ENCODE data around the gene GKN1. TPM values are rescaled to one million over a fixed set of nuclear protein-coding genes. Genes with fewer than 3 reads are reported as not detected.

GKN1 gene
- total RNA-seq, 1 experiment from 2014 or later = not detected

DNA sequence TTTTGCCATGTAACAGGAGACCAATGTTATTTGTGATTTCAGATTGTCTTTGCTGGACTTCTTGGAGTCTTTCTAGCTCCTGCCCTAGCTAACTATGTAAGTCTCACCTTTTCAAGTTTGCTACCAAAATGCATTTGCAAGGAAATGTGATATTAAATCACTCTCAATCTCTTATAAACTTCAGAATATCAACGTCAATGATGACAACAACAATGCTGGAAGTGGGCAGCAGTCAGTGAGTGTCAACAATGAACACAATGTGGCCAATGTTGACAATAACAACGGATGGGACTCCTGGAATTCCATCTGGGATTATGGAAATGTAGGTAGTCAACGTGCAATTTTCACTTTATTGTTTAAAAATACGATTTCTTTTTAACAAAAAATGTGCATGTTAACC, 3.0 kb downstream of the GKN1 start:
- H3T11ph ChIP-seq (ENCODE audit: low read length) = no peak overlapping the region
- Mint-ChIP-seq H3K4me1 (peaks cover 8 to 10% of the 10 kb centered on the region in 2 experiments), H3K9me3 (no peaks in the 10 kb centered on the region), H3K27ac (no peak overlapping the region), H3K4me3 (no peak overlapping the region), H3K36me3 (ENCODE audit: insufficient read depth in 1 of 3, low read depth in 3 of 3) (no peaks in the 10 kb centered on the region), H3K27me3 (ENCODE audit: low read depth) (peaks cover 12% of the 10 kb centered on the region)
- no peak overlapping the region for H3K23ac ChIP-seq (ENCODE audit: insufficient read length, low read depth, low read length)
- no peak overlapping the region for H3K27ac ChIP-seq (ENCODE audit: insufficient read length, low read depth, low read length)
- H3K4me1 ChIP-seq (ENCODE audit: insufficient read depth, low read length) = no peaks in the 10 kb centered on the region
- no peak overlapping the region for H3K18ac ChIP-seq (ENCODE audit: insufficient read length, low read depth, low read length)
- no peak overlapping the region for H4K8ac ChIP-seq (replicated peaks; ENCODE audit: insufficient read length, low read depth, low read length)
- H3K4me2 ChIP-seq (ENCODE audit: insufficient read depth, insufficient read length, low read length) = no peak overlapping the region
- no peak overlapping the region for H3K14ac ChIP-seq (ENCODE audit: insufficient read depth, low read length)
- no peak overlapping the region for H4K5ac ChIP-seq (ENCODE audit: insufficient read length, low read depth, low read length)
- no peak overlapping the region for H2BK15ac ChIP-seq (ENCODE audit: low read depth, low read length)
- H3K56ac ChIP-seq (ENCODE audit: insufficient read length, low read depth, low read length) = no peak overlapping the region
- H2BK5ac ChIP-seq (ENCODE audit: insufficient read length, low read length) = no peak overlapping the region
- H2BK12ac ChIP-seq (ENCODE audit: insufficient read length, low read depth, low read length) = no peak overlapping the region
- no peak overlapping the region for H3K4ac ChIP-seq (ENCODE audit: low read depth, low read length)
- no CpG with 5 or more reads among the region's 4 CpGs for WGBS (ENCODE audit: extremely low coverage, insufficient read length, low lambda C conversion rate)
- TF ChIP-seq, protein P1, sequence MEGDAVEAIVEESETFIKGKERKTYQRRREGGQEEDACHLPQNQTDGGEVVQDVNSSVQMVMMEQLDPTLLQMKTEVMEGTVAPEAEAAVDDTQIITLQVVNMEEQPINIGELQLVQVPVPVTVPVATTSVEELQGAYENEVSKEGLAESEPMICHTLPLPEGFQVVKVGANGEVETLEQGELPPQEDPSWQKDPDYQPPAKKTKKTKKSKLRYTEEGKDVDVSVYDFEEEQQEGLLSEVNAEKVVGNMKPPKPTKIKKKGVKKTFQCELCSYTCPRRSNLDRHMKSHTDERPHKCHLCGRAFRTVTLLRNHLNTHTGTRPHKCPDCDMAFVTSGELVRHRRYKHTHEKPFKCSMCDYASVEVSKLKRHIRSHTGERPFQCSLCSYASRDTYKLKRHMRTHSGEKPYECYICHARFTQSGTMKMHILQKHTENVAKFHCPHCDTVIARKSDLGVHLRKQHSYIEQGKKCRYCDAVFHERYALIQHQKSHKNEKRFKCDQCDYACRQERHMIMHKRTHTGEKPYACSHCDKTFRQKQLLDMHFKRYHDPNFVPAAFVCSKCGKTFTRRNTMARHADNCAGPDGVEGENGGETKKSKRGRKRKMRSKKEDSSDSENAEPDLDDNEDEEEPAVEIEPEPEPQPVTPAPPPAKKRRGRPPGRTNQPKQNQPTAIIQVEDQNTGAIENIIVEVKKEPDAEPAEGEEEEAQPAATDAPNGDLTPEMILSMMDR (conservative IDR thresholded peaks at IDR 0.05) = no peak
- H2AK5ac ChIP-seq (ENCODE audit: insufficient read length, low read length) = no peak overlapping the region
- H3K9ac ChIP-seq (ENCODE audit: extremely low read depth, insufficient read length, low read length) = no peak overlapping the region
- no peaks in the 10 kb centered on the region for H3K27me3 ChIP-seq (ENCODE audit: insufficient read depth, low read length)
- no peaks in the 10 kb centered on the region for H3K9me3 ChIP-seq (ENCODE audit: control insufficient read depth, low read depth, low read length)
- no peaks in the 10 kb centered on the region for H3K23me2 ChIP-seq (ENCODE audit: insufficient read length, low read depth, low read length, poor library complexity, severe bottlenecking)
- no peak overlapping the region for H2AFZ ChIP-seq (ENCODE audit: low read length)
- H2BK120ac ChIP-seq (ENCODE audit: low read depth, low read length, poor library complexity, severe bottlenecking) = no peak overlapping the region
- no peaks in the 10 kb centered on the region for H3K79me1 ChIP-seq (ENCODE audit: insufficient read depth, low read depth, low read length, poor library complexity, severe bottlenecking)
- H4K91ac ChIP-seq (ENCODE audit: insufficient read length, low read depth, low read length) = no peak overlapping the region
- H3K79me2 ChIP-seq (ENCODE audit: insufficient read depth, low read length) = no peaks in the 10 kb centered on the region
- no peak for DNase-seq
- H2BK20ac ChIP-seq (ENCODE audit: low read depth, low read length, poor library complexity, severe bottlenecking) = no peak overlapping the region
- H4K20me1 ChIP-seq (ENCODE audit: control insufficient read depth, insufficient read depth, insufficient read length) = no peaks in the 10 kb centered on the region
